GM18951 (cell line): ENCODE results near the gene DNAJC16.

Experiments used
- POLR2A ChIP-seq: IDR thresholded peaks from 4 replicates; pipeline ENCODE4 v1.6.1; 2011; ENCODE audit warnings: mild to moderate bottlenecking; ENCODE audit not compliant: insufficient read length, insufficient read depth; ENCODE audit errors: extremely low read depth
- in situ Hi-C: fragments of 300-500 bp; cut with MboI; formaldehyde crosslinking; loops from one replicate; pipeline ENCODE4 v1.12.0; 2022; ENCODE audit warnings: low sequenced_read_pairs, mixed read lengths, inconsistent platforms; ENCODE audit not compliant: unreplicated experiment

Gene DNAJC16

DNA sequence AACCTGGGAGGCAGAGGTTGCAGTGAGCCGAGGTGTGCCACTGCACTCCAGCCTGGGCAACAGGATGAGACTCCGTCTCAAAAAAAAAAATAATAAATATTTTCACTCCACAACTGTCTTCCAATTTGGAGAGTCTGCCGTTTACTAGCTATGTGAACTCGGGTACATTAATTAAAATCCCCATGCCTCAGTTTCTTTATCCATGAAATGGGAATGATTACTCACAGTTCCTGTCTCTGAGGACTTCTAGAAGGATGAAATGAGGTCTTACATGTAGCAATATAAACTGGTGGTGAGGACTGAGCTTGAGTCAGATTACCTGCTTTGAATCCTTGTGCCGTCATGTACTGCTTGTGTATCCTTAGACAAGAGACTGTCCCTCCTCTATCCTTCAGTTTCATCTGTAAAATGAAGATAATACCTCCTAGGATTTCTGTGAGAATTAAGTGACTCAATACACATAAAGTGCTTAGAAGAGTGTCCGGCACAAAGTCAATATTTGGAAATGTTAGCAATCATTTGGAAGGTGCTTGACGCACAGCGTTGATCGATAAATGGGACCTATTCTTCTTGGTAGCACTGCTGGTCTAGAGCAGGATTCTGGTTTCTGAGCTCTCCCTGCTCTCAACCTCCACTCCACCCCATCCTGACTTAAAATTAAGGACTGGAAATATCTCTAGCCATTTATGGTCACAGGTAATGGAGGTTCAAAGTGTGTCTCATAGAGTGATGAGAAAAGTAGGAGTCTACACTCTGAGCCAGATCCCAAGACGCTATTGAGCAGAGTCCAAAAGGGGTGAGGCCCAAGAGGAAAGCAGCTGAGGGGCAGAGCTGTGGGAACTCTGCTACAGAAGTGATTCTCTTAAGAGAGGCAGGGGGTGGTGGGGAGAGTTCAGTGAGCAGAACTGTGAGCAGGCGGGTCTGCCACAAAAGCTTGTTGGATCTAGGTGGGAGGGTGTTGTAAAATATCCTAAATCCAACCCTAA lies 79.0 kb downstream of the DNAJC16 start:
- in situ Hi-C loops: no loop called here
- no peak for TF ChIP-seq POLR2A

DNA sequence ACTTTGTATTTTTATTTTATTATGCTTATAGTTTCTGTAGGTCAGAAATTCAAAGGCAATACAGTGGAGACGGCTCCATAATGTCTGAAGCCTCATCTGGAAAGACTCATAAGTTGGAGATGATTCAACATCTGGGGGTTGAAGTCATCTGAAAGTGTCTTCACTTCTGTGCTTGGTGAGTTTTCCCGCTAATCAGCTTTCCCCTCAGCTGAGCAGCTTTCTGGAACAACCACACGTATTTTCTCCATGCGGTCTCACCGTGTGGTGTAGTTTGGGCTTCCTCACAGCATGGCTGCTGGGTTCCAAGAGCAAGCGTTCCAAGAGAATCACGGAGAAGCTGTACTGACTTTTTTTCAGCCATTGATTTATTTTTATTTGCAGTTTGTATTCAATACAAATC lies 83.0 kb downstream of the DNAJC16 start:
- no peak for TF ChIP-seq POLR2A
- in situ Hi-C loops: no loop called here

DNA sequence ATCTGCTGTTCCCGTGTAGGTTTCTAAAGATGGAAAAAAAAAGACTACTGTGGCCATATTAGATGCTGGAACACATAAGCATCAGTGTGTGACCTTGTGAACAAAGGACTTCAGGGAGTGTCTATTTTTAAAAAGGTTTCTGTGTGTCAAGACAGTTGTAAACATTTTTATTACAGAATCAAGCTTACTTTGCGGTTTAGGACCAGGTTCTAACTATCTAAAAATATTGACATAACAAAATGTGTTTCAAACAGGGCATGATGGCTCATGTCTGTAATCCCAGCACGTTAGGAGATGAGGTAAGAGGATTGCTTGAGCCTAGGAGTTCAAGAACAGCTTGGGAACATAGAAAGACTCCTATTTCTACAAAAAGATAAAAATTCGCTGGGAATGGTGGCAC lies 83.5 kb downstream of the DNAJC16 start:
- TF ChIP-seq POLR2A: no peak
- in situ Hi-C loops: no loop called here

DNA sequence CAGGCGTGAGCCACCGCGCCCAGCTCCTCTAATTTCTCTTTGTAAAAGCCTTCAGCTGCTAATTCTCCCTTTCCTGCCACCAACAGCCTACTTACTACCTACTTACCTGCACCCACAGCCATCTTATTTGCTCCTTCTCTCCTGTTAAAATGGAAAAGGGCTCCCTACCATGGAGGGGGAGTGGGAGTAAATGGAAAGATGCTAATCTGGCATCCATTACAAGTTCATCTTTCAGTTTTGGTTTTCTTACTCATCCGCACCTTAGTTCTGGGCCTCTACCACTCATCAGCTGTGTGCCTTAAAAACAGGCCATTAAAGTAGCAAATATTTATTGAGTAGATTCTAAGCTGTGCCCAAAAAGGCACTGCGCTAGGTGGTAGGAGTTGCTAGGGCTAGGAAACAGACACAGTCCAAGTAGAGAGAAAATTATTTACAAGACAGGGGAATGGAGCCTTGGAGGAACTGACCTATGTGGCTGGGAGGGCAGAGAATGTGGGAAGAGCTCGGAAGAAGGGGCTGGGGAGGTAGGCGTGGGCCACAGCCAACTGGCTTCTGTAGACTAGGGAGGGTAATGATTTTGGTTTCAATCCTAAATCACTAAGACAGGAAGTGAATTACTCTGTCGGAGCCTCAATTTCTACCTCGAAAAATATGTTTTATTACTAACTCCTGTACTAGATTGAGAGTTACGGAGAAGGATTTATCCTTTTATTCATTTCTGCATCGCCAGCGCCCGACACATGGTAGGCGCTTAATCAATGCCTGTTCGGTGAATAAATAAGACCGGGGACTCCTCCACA lies 89.9 kb downstream of the DNAJC16 start:
- in situ Hi-C loops: no loop called here

DNA sequence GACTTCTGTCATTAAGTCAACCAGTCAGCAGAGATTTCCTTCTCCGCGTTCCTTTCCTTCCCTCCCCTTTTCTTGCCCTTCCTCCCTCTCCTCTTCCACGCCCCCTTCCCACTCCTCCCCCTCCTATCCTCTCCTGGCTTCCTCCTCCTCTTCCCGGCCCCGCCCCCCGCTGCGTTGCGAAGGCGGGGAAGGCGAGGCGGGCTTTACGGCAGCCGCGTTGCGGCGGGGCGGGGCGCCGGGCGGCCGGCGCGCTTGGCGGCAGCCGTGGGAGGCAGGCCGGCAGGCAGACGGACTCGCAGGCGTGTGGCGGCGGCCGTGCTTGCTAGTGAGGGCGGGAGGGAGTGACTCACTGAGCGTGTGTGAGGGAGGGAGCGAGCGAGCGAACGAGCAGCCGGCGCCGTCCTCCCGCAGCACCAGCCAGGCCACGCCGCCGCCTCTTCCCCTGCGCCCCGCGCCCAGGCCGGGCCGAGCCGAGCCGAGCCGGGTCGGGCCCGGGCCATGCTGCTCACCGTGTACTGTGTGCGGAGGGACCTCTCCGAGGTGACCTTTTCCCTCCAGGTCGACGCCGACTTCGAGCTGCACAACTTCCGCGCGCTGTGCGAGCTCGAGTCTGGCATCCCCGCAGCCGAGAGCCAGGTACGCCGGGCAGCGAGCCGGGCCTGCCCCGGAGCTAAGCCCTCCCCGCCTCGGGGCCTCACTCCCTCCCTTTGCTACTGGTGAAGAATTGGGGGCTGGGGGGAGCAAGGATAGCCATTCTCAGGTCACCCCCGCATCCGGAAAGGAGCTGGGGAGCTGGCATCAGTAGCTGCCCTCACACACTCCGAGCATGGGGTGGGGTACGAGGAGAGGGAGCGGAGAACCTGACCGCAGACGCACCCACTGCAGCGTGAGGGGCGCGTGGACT lies 90.8 kb downstream of the DNAJC16 start, which contains the start of gene DDI2:
DDI2 (plus strand) TSS at position 286 of the 904 bp plus-strand sequence; CDS start at position 499, 213 bp downstream.
- TF ChIP-seq POLR2A: peak; percentile 87
- in situ Hi-C loops: no loop called here

More for the DNA sequence above, 89.9 kb downstream of the DNAJC16 start:
- no peak for TF ChIP-seq POLR2A

DNA sequence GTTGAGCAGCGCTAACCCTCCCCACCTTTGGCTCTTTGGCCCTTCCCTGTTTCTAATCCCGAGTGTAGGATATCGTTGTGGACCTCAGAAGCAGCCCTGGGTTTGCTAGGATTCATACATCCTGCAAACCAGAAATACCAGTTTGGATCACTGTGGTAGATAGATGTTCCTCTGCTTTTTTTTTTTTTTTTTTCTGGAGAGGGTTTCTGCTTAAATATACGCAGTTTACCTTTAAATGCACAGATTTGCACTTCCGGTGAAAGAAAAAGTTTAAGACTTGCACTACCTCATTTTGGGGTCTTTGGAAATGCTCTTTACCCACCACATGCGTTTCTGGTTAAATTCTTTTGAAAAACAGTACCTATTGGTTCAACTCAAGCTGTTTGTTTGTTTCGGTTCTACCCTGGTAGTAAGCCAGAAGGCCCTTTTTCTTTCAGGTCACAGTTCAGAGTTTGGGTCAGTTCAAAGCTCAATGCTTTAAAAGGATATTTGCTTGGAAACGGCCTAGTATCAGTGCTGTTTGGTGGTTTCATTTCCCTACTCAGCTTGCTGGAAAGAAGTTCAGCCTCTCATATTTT lies 91.5 kb downstream of the DNAJC16 start:
- in situ Hi-C loops: no loop called here

DNA sequence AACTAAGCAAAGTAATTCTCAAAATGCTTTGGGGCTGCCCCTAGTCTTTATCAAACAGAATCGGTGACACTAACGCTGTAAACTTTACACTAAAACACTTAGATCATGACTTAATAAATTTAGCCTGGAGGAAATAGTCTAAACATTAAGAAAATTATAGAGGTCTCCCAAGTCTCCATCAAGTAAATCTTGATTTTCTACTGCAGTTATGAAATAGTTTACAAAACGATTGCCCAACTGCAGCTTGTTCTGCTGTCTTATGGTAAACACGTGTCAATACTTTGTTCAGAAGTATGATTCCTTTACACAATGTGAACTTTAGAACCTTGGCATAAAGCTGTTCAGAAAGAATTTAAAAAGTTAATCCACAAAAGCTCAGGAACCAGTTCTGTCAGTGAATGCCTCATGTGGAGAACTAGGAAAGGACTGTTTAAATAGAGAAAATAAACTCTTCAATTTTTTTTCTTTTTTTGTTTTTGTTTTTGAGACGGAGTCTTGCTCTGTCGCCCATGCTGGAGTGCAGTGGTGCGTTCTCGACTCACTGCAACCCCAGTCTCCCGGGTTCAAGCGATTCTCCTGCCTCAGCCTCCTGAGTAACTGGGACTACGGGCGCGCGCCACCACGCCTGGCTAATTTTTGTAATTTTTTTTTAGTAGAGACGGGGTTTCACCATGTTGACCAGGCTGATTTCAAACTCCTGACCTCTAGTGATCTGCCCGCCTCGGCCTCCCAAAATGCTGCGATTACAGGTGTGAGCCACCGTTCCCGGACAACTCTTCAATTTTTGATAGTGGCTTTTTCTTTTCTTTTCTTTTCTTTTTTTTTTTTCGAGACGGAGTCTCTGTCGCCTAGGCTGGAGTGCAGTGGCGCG lies 92.2 kb downstream of the DNAJC16 start:
- TF ChIP-seq POLR2A: no peak
- in situ Hi-C loops: no loop called here

More for the DNA sequence above, 91.5 kb downstream of the DNAJC16 start:
- TF ChIP-seq POLR2A: no peak

DNA sequence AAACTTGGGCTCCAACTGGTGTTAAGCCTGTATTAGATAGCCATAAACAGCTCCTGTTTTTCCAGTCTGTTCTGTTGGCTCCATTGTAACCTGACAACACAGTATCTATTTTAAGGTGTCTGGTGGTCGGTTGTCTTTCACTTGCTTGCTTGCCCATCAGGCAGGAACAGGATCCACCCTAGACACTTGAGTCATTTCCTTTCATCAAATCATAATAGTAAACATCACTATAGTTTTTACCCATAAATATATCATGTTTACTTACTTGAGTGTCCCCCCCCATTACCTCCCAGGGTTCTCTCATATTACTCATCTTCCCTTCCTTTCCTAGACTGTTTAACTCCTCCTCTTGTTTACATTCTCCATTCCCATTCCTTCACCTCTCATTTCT lies 93.5 kb downstream of the DNAJC16 start:
- TF ChIP-seq POLR2A: no peak
- in situ Hi-C loops: no loop called here

DNA sequence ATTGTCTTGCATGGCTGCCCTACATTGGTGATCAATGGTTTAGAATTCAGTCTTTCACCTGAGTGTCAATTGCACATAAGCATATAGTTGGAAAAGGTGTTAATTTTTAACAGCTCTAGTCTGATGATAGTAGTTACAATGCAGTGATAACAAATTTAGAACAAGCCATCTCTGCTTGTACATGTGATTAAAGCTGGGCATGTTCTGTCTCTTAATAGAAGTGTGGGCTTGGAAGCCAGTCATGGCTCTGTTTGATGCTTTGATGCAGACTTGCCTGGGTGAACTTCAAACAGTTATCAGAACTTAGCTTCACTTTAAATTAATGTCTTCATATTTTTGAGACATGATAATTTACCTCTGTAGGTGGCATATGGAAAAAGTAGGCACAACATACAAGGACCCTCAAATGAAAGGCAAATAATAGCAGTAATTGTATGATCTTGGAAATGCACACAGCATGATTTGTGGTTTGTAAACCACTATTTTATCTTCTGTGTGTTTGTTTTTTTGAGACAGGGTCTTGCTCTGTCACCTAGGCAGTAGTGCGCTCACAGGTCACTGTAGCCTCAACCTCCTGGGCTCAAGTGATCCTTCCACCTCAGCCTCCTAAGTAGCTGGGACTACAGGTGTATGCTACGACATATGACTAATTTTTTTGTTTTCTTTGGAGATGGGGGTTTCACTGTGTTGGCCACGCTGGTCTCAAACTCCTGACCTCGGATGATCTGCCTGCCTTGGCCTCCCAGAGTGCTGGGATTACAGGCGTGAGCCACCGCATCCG lies 94.4 kb downstream of the DNAJC16 start:
- no peak for TF ChIP-seq POLR2A
- in situ Hi-C loops: no loop called here

DNA sequence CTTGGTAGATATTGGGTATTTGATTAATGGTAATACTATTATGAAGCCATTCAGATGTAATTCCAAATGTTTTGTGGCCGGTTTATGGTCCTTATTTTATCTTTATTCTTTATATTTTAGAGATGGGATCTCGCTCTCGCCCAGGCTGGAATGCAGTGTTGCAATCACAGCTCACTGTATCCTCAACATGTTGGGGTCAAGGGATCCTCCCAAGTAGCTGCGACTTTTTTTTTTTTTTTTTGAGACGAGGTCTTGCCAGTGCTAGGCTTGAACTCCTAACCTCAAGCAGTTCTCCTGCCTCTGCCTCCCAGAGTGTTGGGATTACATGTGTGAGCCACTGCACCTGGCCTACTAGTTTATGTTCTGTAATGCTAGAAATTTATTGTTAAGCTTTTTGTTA lies 95.3 kb downstream of the DNAJC16 start:
- no peak for TF ChIP-seq POLR2A

More for the DNA sequence above, 95.3 kb downstream of the DNAJC16 start:
- in situ Hi-C loops: no loop called here
